ENCODE data around the gene STAT5B. TPM values are rescaled to one million over a fixed set of nuclear protein-coding genes. Genes with fewer than 3 reads are reported as not detected.

The STAT5B gene
- total and polyA plus RNA-seq, 4 experiments from 2014 or later: 91.3 to 261 (median 195) TPM

GRCh38 chr17:42284024-42284369, 7.8 kb upstream of the STAT5B start:
- Histone ChIP-seq H3K27ac (ENCODE audit: low read depth, low read length) (no peak overlapping the region), H3K36me3 (ENCODE audit: insufficient read depth, low read length) (no peaks in the 10 kb centered on the region), H3K27me3 (ENCODE audit: insufficient read depth, low read length) (no peaks in the 10 kb centered on the region), H3K4me1 (ENCODE audit: insufficient read depth, low read length) (peaks cover 26% of the 10 kb centered on the region), H3K9me3 (ENCODE audit: control insufficient read depth in 1 of 2, low read length in 2 of 2) (no peaks in the 10 kb centered on the region), H3K4me3 (ENCODE audit: low read length in 2 of 2) (no peak overlapping the region)
- Mint-ChIP-seq H3K4me3 (no peak overlapping the region), H3K36me3 (peaks cover 0 to 10% of the 10 kb centered on the region in 2 donors), H3K9me3 (no peaks in the 10 kb centered on the region), H3K27me3 (no peaks in the 10 kb centered on the region), H3K4me1 (peaks cover 21 to 35% (median 28%) of the 10 kb centered on the region in 4 donors), H3K27ac (peak overlapping the region in 2 of 7 donors; percentile 17 to 62)
- intact Hi-C loops (cut with micrococcal nuclease): no loop called here
- ChIA-PET CTCF (ENCODE audit: partially characterized antibody) (interaction anchor here (0.7 kb wide), 1 partner anchor 30 kb away, joined by 4 read pairs; no protein-coding TSS in a partner anchor), POLR2A (ENCODE audit: partially characterized antibody) (interaction anchor here (1.4 to 11.0 kb wide), 2 partner anchors 31 to 34 kb away, joined by 4 to 137 read pairs; no protein-coding TSS in a partner anchor)
- no peak for DNase-seq

GRCh38 chr17:42283241-42284023, 7.2 kb upstream of the STAT5B start:
- POLR2A ChIA-PET (ENCODE audit: partially characterized antibody): interaction anchor here (11.0 kb wide), 1 partner anchor 34 kb away, joined by 137 read pairs; no protein-coding TSS in a partner anchor
- no peak for DNase-seq
- H3K36me3 ChIP-seq (ENCODE audit: insufficient read depth, low read length): no peaks in the 10 kb centered on the region
- H3K9me3 Mint-ChIP-seq: no peaks in the 10 kb centered on the region
- H3K4me1 ChIP-seq (ENCODE audit: insufficient read depth, low read length): peaks cover 26% of the 10 kb centered on the region
- peaks cover 21 to 33% (median 26%) of the 10 kb centered on the region in 4 donors for H3K4me1 Mint-ChIP-seq
- H3K27me3 ChIP-seq (ENCODE audit: insufficient read depth, low read length): no peaks in the 10 kb centered on the region
- no peak overlapping the region for H3K27ac ChIP-seq (ENCODE audit: low read depth, low read length)
- CTCF ChIA-PET (ENCODE audit: partially characterized antibody): no interaction called here
- H3K27ac Mint-ChIP-seq: peak overlapping the region in 3 of 7 donors; percentile 17 to 62 (median 32)
- no peak overlapping the region for H3K4me3 Mint-ChIP-seq
- H3K36me3 Mint-ChIP-seq: peaks cover 0 to 9% of the 10 kb centered on the region in 2 donors
- no peaks in the 10 kb centered on the region for H3K9me3 ChIP-seq (ENCODE audit: control insufficient read depth in 1 of 2, low read length in 2 of 2)
- no peaks in the 10 kb centered on the region for H3K27me3 Mint-ChIP-seq
- H3K4me3 ChIP-seq (ENCODE audit: low read length in 2 of 2): no peak overlapping the region
- intact Hi-C loops (cut with micrococcal nuclease): no loop called here

- no peaks in the 10 kb centered on the region for H3K27me3 Mint-ChIP-seq
- H3K9me3 ChIP-seq (ENCODE audit: control insufficient read depth in 1 of 2, low read length in 2 of 2): no peaks in the 10 kb centered on the region
- no peak overlapping the region for H3K4me3 Mint-ChIP-seq
- no peak overlapping the region for H3K4me3 ChIP-seq (ENCODE audit: low read length in 2 of 2)
- no peaks in the 10 kb centered on the region for H3K36me3 ChIP-seq (ENCODE audit: insufficient read depth, low read length)
- H3K4me1 ChIP-seq (ENCODE audit: insufficient read depth, low read length): peaks cover 24% of the 10 kb centered on the region
- DNase-seq: no peak
- H3K27me3 ChIP-seq (ENCODE audit: insufficient read depth, low read length): no peaks in the 10 kb centered on the region
- H3K36me3 Mint-ChIP-seq: peaks cover 0 to 6% of the 10 kb centered on the region in 2 donors
- peak overlapping the region in 6 of 7 donors; percentile 17 to 68 (median 29) for H3K27ac Mint-ChIP-seq
- ChIA-PET POLR2A (ENCODE audit: partially characterized antibody) (interaction anchor here (11.0 kb wide), 1 partner anchor 33 kb away, joined by 137 read pairs; no protein-coding TSS in a partner anchor), CTCF (ENCODE audit: partially characterized antibody) (no interaction called here)
- no peaks in the 10 kb centered on the region for H3K9me3 Mint-ChIP-seq
- intact Hi-C loops (cut with micrococcal nuclease): no loop called here
- H3K27ac ChIP-seq (ENCODE audit: low read depth, low read length): no peak overlapping the region
- peaks cover 22 to 36% (median 27%) of the 10 kb centered on the region in 4 donors for H3K4me1 Mint-ChIP-seq
Observed at GRCh38 chr17:42282478-42283080, 6.4 kb upstream of the STAT5B start.

- Mint-ChIP-seq H3K36me3 (peaks cover 0 to 1% of the 10 kb centered on the region in 2 donors), H3K4me1 (peaks cover 19 to 37% (median 25%) of the 10 kb centered on the region in 4 donors), H3K27ac (peak overlapping the region in 5 of 7 donors; percentile 17 to 83 (median 66)), H3K4me3 (no peak overlapping the region), H3K27me3 (no peaks in the 10 kb centered on the region), H3K9me3 (no peaks in the 10 kb centered on the region)
- Histone ChIP-seq H3K4me3 (ENCODE audit: low read length in 2 of 2) (no peak overlapping the region), H3K27me3 (ENCODE audit: insufficient read depth, low read length) (no peaks in the 10 kb centered on the region), H3K27ac (ENCODE audit: low read depth, low read length) (no peak overlapping the region), H3K9me3 (ENCODE audit: control insufficient read depth in 1 of 2, low read length in 2 of 2) (no peaks in the 10 kb centered on the region), H3K4me1 (ENCODE audit: insufficient read depth, low read length) (peaks cover 23% of the 10 kb centered on the region), H3K36me3 (ENCODE audit: insufficient read depth, low read length) (no peaks in the 10 kb centered on the region)
- ChIA-PET CTCF (ENCODE audit: partially characterized antibody) (no interaction called here), POLR2A (ENCODE audit: partially characterized antibody) (interaction anchor here (5.1 to 11.0 kb wide), 2 partner anchors 13 to 32 kb away, joined by 25 to 137 read pairs; no protein-coding TSS in a partner anchor)
- intact Hi-C loops (cut with micrococcal nuclease): no loop called here
- no peak for DNase-seq
Observed at GRCh38 chr17:42281571-42282096, 5.4 kb upstream of the STAT5B start.

GRCh38 chr17:42279776-42280630, 3.8 kb upstream of the STAT5B start:
- Histone ChIP-seq H3K36me3 (ENCODE audit: insufficient read depth, low read length) (no peaks in the 10 kb centered on the region), H3K4me3 (ENCODE audit: low read length in 2 of 2) (no peak overlapping the region), H3K9me3 (ENCODE audit: control insufficient read depth in 1 of 2, low read length in 2 of 2) (no peaks in the 10 kb centered on the region), H3K27ac (ENCODE audit: low read depth, low read length) (no peak overlapping the region), H3K4me1 (ENCODE audit: insufficient read depth, low read length) (peaks cover 10% of the 10 kb centered on the region), H3K27me3 (ENCODE audit: insufficient read depth, low read length) (no peaks in the 10 kb centered on the region)
- Mint-ChIP-seq H3K27me3 (no peaks in the 10 kb centered on the region), H3K4me3 (peak overlapping the region in 2 of 8 donors; percentile 9 to 62), H3K36me3 (peaks cover 3 to 8% of the 10 kb centered on the region in 2 donors), H3K4me1 (peaks cover 13 to 30% (median 20%) of the 10 kb centered on the region in 4 donors), H3K27ac (peak overlapping the region in 6 of 7 donors; percentile 29 to 71 (median 64)), H3K9me3 (peaks cover 0 to 2% (median 0%) of the 10 kb centered on the region in 8 donors)
- no peak for DNase-seq
- ChIA-PET POLR2A (ENCODE audit: partially characterized antibody) (interaction anchor here (0.8 to 12.2 kb wide), 3 partner anchors 8 to 58 kb away, joined by 3 to 255 read pairs (median 25); partner anchors contain the start of gene STAT5A), CTCF (ENCODE audit: partially characterized antibody) (interaction anchor here (0.7 to 2.1 kb wide), 2 partner anchors 8 to 58 kb away, joined by 3 to 5 read pairs; partner anchors contain the start of gene STAT5A)
- intact Hi-C loops (cut with micrococcal nuclease): loop anchor here (5.0 to 10.0 kb wide), 2 partner anchors 32 to 55 kb away; no protein-coding TSS in a partner anchor

GRCh38 chr17:42277342-42277712, 1.1 kb upstream of the STAT5B start:
- Mint-ChIP-seq H3K4me1 (peaks cover 21 to 47% (median 36%) of the 10 kb centered on the region in 4 donors), H3K27ac (peak overlapping the region; percentile 5 to 97 (median 91)), H3K27me3 (no peaks in the 10 kb centered on the region), H3K36me3 (peaks cover 3 to 20% of the 10 kb centered on the region in 2 donors), H3K4me3 (peak overlapping the region; percentile 68 to 92 (median 84)), H3K9me3 (peaks cover 0 to 4% (median 0%) of the 10 kb centered on the region in 8 donors)
- POLR2A ChIA-PET (ENCODE audit: partially characterized antibody): interaction anchor here (0.7 to 13.6 kb wide), 10 partner anchors 9 to 112 kb away, joined by 3 to 286 read pairs (median 7); partner anchors contain the start of genes GHDC and STAT5A
- peaks cover 32% of the 10 kb centered on the region for H3K4me1 ChIP-seq (ENCODE audit: insufficient read depth, low read length)
- no peaks in the 10 kb centered on the region for H3K9me3 ChIP-seq (ENCODE audit: control insufficient read depth in 1 of 2, low read length in 2 of 2)
- CTCF ChIA-PET (ENCODE audit: partially characterized antibody): interaction anchor here (0.7 to 2.2 kb wide), 5 partner anchors 29 to 94 kb away, joined by 3 to 10 read pairs (median 3); no protein-coding TSS in a partner anchor
- H3K36me3 ChIP-seq (ENCODE audit: insufficient read depth, low read length): no peaks in the 10 kb centered on the region
- peak overlapping the region in 1 of 2 donors; percentile 71 for H3K4me3 ChIP-seq (ENCODE audit: low read length in 2 of 2)
- no peaks in the 10 kb centered on the region for H3K27me3 ChIP-seq (ENCODE audit: insufficient read depth, low read length)
- no peak for DNase-seq
- H3K27ac ChIP-seq (ENCODE audit: low read depth, low read length): peak overlapping the region; percentile 81
- intact Hi-C loops (cut with micrococcal nuclease): loop anchor here (5.0 to 10.0 kb wide), 2 partner anchors 35 to 53 kb away; no protein-coding TSS in a partner anchor
